HG02943 (cell line): ENCODE measurements around the gene C6orf47.

ENCODE experiments used
- ATAC-seq: cut with Tn5 transposase; IDR thresholded peaks from one replicate; pipeline ENCODE4 v1.9.1; 2021; ENCODE audit warnings: mild to moderate bottlenecking, low read depth, moderate library complexity; ENCODE audit not compliant: unreplicated experiment

C6orf47 gene

DNA sequence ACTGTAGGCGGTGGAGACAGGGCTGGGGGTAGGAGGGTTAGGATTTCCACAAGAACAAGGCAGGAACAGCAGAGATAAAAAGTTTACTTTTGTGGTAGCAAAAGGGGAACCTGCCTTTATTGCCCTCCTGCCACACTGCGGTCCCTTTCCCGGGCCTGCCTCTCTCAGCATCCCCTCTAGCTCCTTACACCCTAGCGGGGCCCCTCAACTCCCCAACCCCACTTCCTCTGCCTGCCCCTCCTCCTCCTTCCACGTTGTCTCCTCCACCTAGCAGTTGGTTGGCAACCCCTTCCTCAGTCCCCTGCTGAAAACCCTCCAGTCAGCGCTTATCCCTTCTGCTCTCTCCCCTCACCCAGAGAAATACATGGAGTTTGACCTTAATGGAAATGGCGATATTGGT lies 44.8 kb downstream of the C6orf47 start:
- ATAC-seq, result no peak

DNA sequence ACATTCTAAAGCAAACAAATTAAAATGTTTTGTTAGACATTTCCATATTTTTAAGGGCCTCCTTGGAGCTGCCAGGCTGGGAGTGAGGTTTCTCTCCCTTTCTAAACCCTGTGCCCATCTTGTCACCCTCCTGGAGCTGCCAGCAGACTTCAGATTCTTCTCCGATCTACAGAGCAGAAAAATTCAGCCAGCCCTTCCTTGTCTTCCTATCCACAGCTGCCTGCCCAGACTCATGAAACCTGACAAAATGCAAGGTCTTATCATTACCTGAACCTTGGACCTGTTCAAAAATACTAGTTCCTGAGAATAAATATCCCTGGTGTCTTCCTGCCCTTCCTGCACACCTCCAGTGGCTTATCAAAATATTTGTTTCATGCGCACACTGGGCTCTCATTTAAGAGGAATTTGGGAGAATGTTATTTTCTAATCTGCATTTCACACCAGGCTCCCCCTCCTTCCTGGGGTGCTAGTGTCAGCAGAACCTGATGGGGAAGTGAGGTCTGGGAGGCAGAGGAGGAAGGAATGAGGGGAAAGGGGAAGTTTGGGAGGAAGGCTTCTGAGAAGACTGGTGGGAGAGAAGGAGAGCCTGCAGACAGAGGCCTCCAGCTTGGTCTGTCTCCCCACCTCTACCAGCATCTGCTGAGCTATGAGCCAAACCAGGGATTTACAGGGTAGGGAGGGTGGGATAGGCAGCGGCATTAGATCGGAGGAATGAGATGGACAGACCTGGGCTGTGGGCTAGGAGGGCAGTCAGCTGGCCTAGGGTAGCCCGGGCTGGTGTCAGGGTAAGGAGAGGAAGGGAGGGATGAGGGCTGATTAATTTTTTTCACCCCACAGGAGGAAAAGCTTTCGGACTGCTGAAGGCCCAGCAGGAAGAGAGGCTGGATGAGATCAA lies 45.6 kb downstream of the C6orf47 start, which contains the start of gene AIF1:
AIF1 (plus strand) TSS at position 551 of the 895 bp plus-strand sequence; CDS start at position 647, 96 bp downstream.
- no peak for ATAC-seq

DNA sequence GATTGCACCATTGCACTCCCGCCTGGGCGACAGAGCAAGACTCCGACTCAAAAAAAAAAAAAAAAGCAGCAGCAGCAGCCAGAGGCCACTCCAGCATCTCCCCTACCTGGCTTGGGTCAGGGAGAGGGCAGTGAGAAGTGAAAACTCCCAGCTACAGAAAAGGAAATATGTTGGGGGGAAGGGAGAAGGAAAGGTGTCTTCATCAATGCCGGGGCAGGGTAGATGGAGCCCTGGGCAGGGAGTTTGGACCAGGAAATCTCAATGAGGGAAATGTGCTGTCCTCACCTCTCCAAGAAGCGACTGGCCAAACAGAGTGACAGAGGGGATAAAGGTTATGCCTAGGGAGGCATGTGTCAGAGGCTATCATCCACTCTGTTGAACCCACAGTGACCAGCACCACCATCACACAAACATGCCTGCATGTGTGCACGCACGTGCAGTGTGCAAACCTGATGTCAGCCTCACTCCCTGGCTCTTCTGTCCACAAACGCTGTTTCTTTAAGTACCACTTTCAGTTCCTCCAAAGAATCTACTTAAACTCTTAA lies 46.4 kb downstream of the C6orf47 start:
- no peak for ATAC-seq

DNA sequence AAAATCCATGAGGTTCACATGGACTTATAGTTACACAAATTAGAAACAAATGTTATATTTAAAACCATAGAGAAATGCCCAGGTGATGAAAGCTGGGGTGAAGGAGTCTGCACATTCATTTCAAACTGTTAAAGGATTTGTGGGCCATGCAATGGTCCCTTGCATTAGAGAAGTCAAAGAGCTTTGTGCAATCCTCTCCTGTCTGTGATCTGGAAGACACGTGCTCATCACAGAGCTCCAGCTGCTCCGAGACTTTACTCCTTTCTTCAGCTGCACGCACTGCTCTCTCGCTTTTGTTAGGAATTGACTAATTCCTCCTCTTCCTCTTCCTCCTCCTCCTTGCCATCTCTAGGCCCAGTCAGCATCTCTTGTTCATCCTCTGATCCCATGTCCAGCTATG lies 49.6 kb downstream of the C6orf47 start:
- ATAC-seq, result no peak

DNA sequence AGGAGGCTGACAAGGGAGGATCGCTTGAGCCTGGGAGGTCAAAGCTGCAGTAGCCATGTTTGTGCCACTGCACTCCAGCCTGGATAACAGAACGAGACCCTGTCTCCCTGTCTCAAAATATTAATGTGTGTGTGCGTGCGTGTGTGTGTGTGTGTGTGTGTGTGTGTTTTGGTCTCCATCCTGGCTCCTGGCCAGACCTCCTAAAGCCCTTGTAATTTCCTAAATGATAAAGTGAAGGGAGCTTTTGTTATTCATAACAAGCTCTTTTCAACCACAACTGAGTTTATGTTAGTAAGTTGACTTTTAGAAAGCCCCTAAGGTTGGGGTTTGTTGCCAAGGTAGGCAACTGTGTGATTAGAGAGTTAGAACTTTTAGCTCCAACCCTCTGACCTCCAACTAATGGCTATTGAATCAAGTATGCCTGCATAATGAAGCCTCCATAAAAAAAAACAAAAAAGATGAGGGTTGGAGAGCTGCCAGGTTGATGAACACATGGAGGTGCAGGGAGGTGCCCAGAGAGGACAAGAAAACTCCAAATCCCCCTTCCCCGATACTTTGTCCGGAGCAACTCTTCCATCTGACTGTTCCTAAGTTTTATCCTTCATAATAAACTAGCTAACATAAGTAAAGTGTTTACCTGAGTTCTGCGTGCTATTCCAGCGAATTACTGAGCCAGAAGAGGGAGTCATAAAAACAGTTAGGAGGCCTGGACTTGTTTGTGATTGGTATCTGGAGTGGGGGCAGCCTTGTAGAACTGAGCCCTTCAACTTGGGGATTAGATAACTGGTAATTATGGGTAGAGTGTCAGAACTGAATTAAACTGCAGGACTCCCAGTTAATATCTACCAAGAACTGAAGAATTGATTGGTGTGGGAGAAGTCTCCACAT lies 50.8 kb downstream of the C6orf47 start:
- ATAC-seq, result no peak
